ENCODE data around the gene TNKS2.

Gene TNKS2

DNA sequence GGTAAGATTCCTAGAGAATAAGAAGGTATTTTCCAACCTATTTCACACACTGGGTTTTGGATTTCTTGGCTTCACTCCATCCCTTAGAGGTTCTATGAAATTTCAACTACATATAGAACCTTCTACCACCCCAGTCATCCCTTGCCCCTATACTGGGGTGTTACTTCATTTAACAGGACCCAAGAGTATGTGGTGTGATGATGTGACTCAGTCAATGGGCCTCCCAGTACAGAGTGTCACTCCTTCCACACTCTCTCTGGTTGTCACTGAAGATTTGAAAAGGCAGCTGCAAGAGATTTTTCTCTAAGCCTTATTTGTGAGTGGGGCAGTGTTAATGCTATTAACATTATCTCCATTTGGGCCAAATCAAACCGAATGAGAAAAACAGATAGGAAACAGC lies 77.6 kb downstream of the TNKS2 start:
- Histone ChIP-seq H3K9me3 (ENCODE audit: insufficient read depth, low read length) (no peaks in the 10 kb centered on the region), H3K9me2 (replicated peaks; ENCODE audit: insufficient read depth, low read length) (no peaks in the 10 kb centered on the region), H3K27me3 (ENCODE audit: low read length) (no peaks in the 10 kb centered on the region), H3F3A (ENCODE audit: insufficient read depth) (no peaks in the 10 kb centered on the region), H3K79me2 (ENCODE audit: insufficient read depth, low read length) (no peaks in the 10 kb centered on the region), H3K4me3 (ENCODE audit: insufficient read depth, low read length, poor library complexity, severe bottlenecking) (no peak overlapping the region), H3K4me2 (ENCODE audit: low read depth, low read length, poor library complexity, severe bottlenecking) (no peak overlapping the region), H3K36me3 (ENCODE audit: low read length) (no peaks in the 10 kb centered on the region), H2AFZ (ENCODE audit: low read depth, low read length, severe bottlenecking) (no peak overlapping the region), H3K9ac (ENCODE audit: low read length) (no peak overlapping the region), H3K27ac (ENCODE audit: low read depth, low read length) (no peak overlapping the region), H4K20me1 (ENCODE audit: low read depth, low read length) (no peaks in the 10 kb centered on the region)
- no peak for TF ChIP-seq EZH2phosphoT487 (conservative IDR thresholded peaks at IDR 0.05; ENCODE audit: low read length)
- TF ChIP-seq, protein P1, sequence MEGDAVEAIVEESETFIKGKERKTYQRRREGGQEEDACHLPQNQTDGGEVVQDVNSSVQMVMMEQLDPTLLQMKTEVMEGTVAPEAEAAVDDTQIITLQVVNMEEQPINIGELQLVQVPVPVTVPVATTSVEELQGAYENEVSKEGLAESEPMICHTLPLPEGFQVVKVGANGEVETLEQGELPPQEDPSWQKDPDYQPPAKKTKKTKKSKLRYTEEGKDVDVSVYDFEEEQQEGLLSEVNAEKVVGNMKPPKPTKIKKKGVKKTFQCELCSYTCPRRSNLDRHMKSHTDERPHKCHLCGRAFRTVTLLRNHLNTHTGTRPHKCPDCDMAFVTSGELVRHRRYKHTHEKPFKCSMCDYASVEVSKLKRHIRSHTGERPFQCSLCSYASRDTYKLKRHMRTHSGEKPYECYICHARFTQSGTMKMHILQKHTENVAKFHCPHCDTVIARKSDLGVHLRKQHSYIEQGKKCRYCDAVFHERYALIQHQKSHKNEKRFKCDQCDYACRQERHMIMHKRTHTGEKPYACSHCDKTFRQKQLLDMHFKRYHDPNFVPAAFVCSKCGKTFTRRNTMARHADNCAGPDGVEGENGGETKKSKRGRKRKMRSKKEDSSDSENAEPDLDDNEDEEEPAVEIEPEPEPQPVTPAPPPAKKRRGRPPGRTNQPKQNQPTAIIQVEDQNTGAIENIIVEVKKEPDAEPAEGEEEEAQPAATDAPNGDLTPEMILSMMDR (IDR thresholded peaks at IDR 0.05; ENCODE audit: insufficient read depth, low read length, poor library complexity, severe bottlenecking), result no peak

DNA sequence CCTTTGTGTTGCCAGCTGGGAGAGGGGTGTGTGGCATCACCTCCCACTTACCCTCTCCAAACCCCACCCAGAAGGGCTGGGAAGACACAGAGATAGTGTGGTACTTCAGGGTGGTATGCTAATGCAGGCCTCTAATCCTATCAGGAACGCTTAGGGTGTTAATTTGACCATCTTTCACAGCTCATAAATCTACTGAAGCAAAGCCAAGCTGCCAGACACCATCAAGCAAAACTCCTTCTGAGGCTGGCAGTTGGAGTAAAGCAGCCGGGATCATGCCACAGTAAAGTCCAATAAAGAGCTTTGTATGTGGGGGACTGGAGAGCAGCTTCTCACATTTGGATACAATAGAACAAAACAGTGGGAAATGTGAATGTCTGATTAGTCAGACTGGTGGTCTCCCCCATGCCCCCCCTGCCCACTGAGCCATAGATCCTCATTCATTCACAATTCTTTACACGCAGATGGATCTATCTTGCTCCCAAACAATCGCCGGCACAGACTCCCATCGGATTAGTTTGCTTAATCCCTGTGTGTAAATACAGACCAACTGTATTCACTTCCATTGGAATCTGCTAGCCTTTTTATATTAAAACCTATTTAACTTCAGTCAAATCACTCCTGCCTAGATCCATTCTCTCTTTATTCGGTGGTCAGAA lies 81.4 kb downstream of the TNKS2 start:
- H3K9ac ChIP-seq (ENCODE audit: low read length), result no peak overlapping the region
- no peaks in the 10 kb centered on the region for H3K9me2 ChIP-seq (replicated peaks; ENCODE audit: insufficient read depth, low read length)
- no peaks in the 10 kb centered on the region for H3K27me3 ChIP-seq (ENCODE audit: low read length)
- H3K4me2 ChIP-seq (ENCODE audit: low read depth, low read length, poor library complexity, severe bottlenecking), result no peak overlapping the region
- no peaks in the 10 kb centered on the region for H4K20me1 ChIP-seq (ENCODE audit: low read depth, low read length)
- no peaks in the 10 kb centered on the region for H3K9me3 ChIP-seq (ENCODE audit: insufficient read depth, low read length)
- no peaks in the 10 kb centered on the region for H3F3A ChIP-seq (ENCODE audit: insufficient read depth)
- H3K27ac ChIP-seq (ENCODE audit: low read depth, low read length), result no peak overlapping the region
- no peak overlapping the region for H3K4me3 ChIP-seq (ENCODE audit: insufficient read depth, low read length, poor library complexity, severe bottlenecking)
- TF ChIP-seq EZH2phosphoT487 (conservative IDR thresholded peaks at IDR 0.05; ENCODE audit: low read length), result no peak
- TF ChIP-seq, protein P1 (IDR thresholded peaks at IDR 0.05; ENCODE audit: insufficient read depth, low read length, poor library complexity, severe bottlenecking), result no peak
- no peaks in the 10 kb centered on the region for H3K79me2 ChIP-seq (ENCODE audit: insufficient read depth, low read length)
- no peak overlapping the region for H2AFZ ChIP-seq (ENCODE audit: low read depth, low read length, severe bottlenecking)
- H3K36me3 ChIP-seq (ENCODE audit: low read length), result no peaks in the 10 kb centered on the region

DNA sequence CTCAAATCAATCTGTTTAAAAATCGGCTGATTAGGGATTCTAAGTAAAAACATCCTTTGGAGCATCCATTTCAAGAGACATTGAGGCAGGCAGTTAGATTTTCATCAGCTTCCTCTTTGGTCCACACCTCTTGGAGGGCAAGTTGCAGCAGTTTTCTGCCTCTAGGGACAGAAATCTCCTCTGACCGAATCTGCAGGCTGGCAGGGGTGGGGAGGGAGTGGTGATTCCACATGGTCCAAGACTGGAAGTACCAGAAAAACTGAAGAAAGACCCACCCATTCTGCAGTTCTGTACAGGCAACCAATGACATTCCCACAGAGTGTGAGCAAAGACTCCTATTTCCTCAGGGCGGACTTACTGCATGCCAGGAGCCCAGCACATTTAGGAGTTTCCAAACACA lies 82.1 kb downstream of the TNKS2 start:
- no peak overlapping the region for H2AFZ ChIP-seq (ENCODE audit: low read depth, low read length, severe bottlenecking)
- no peaks in the 10 kb centered on the region for H3K9me2 ChIP-seq (replicated peaks; ENCODE audit: insufficient read depth, low read length)
- H3K79me2 ChIP-seq (ENCODE audit: insufficient read depth, low read length), result no peaks in the 10 kb centered on the region
- H3K4me2 ChIP-seq (ENCODE audit: low read depth, low read length, poor library complexity, severe bottlenecking), result no peak overlapping the region
- TF ChIP-seq EZH2phosphoT487 (conservative IDR thresholded peaks at IDR 0.05; ENCODE audit: low read length), result no peak
- TF ChIP-seq, protein P1 (IDR thresholded peaks at IDR 0.05; ENCODE audit: insufficient read depth, low read length, poor library complexity, severe bottlenecking), result no peak
- no peak overlapping the region for H3K27ac ChIP-seq (ENCODE audit: low read depth, low read length)
- H3K27me3 ChIP-seq (ENCODE audit: low read length), result no peaks in the 10 kb centered on the region
- H3K9me3 ChIP-seq (ENCODE audit: insufficient read depth, low read length), result no peaks in the 10 kb centered on the region
- H3K9ac ChIP-seq (ENCODE audit: low read length), result no peak overlapping the region
- no peaks in the 10 kb centered on the region for H3F3A ChIP-seq (ENCODE audit: insufficient read depth)
- no peaks in the 10 kb centered on the region for H3K36me3 ChIP-seq (ENCODE audit: low read length)
- H4K20me1 ChIP-seq (ENCODE audit: low read depth, low read length), result no peaks in the 10 kb centered on the region
- H3K4me3 ChIP-seq (ENCODE audit: insufficient read depth, low read length, poor library complexity, severe bottlenecking), result no peak overlapping the region

Measured in SU-DHL-6 (cell line).